GM12878 (cell line): ENCODE data around the gene DLG1. TPM values are rescaled to one million over a fixed set of nuclear protein-coding genes. Genes with fewer than 3 reads are reported as not detected.

Experiments used
- ATAC-seq: fragments of 200-7000 bp; cut with Tn5 transposase; 3 replicates; pipeline ENCODE4 v1.9.1; 2020; ENCODE audit warnings: mild to moderate bottlenecking, moderate library complexity
- BruUV-seq: library from RNA; stranded (reverse); fragments of 400-500 nt; replicated peaks from 2 replicates; lab custom pipeline; 2021; lab: Mats Ljungman, UMichigan
- CTCF ChIA-PET: fragments of 300-600 bp; sonication (Branson Sonifier 250); formaldehyde crosslinking; extraction: SDS; loops from one replicate; lab custom pipeline; 2021; ENCODE audit warnings: inconsistent platforms; lab: Yijun Ruan, JAX
- POLR2A ChIA-PET: fragments of 350-600 bp; formaldehyde crosslinking; extraction: SDS; loops from one replicate; lab custom pipeline; 2021; ENCODE audit warnings: inconsistent platforms; lab: Charles Lee
- RAD21 ChIA-PET: fragments of 300-600 bp; sonication (Branson Sonifier 250); formaldehyde crosslinking; loops from one replicate; lab custom pipeline; 2023; ENCODE audit warnings: antibody characterized with exemption; ENCODE audit not compliant: unreplicated experiment; lab: Charles Lee
- SMC1A ChIA-PET: fragments of 300-600 bp; sonication (Branson Sonifier 250); formaldehyde crosslinking; loops from one replicate; lab custom pipeline; 2023; ENCODE audit not compliant: unreplicated experiment, uncharacterized antibody; lab: Charles Lee
- DNase-seq: peaks from one replicate; pipeline ENCODE4 v3.0.0-alpha.2; 2011; ENCODE audit warnings: low read depth, low spot score
- FAIRE-seq: peaks from 3 replicates; lab custom pipeline; 2011; peaks lifted over from hg19 to GRCh38; lab: Jason Lieb, UNC
- H2AFZ ChIP-seq: 2 replicates; pipeline ENCODE4 v1.6.0; 2011; ENCODE audit warnings: low read depth, low read length, control low read depth; ENCODE audit not compliant: control insufficient read depth
- H3K27ac ChIP-seq: 2 replicates; pipeline ENCODE4 v1.5.1; 2011; ENCODE audit warnings: control low read depth; ENCODE audit not compliant: control insufficient read depth, insufficient read depth
- H3K27me3 ChIP-seq, 2 experiments: replicated peaks in 1 of 2; 2 replicates each; pipeline versions ENCODE4 v1.6.0 to v1.6.1; 2011; ENCODE audit warnings: low read length in 1 of 2; ENCODE audit not compliant: control insufficient read depth in 2 of 2, insufficient read depth in 2 of 2
- H3K36me3 ChIP-seq, 2 experiments: 2 replicates each; pipeline ENCODE4 v1.5.1; 2011; ENCODE audit warnings: low read length in 1 of 2; ENCODE audit not compliant: control insufficient read depth in 2 of 2, insufficient read depth in 2 of 2
- H3K4me1 ChIP-seq: 2 replicates; pipeline ENCODE4 v1.6.1; 2011; ENCODE audit warnings: mild to moderate bottlenecking, low read length, moderate library complexity, mixed read lengths; ENCODE audit not compliant: control insufficient read depth, insufficient read depth
- H3K4me2 ChIP-seq: 2 replicates; pipeline ENCODE4 v1.6.0; 2011; ENCODE audit warnings: control low read depth; ENCODE audit not compliant: control insufficient read depth, insufficient read depth
- H3K4me3 ChIP-seq: fragments of 200-600 bp; sonication (generic); 2 replicates; pipeline ENCODE4 v1.5.1; 2016
- H3K79me2 ChIP-seq: 2 replicates; pipeline ENCODE4 v1.6.0; 2011; ENCODE audit warnings: low read length; ENCODE audit not compliant: control insufficient read depth, insufficient read depth
- H3K9ac ChIP-seq: 2 replicates; pipeline ENCODE4 v1.8.0; 2011; ENCODE audit warnings: low read length, control low read depth, mixed read lengths; ENCODE audit not compliant: control insufficient read depth, insufficient read depth
- H3K9me3 ChIP-seq: replicated peaks from 3 replicates; pipeline ENCODE4 v1.5.1; 2011; ENCODE audit warnings: mild to moderate bottlenecking, low read length; ENCODE audit not compliant: control insufficient read depth, insufficient read depth
- H4K20me1 ChIP-seq: 2 replicates; pipeline ENCODE4 v1.6.0; 2011; ENCODE audit not compliant: control insufficient read depth, insufficient read depth
- CBFB ChIP-seq: IDR thresholded peaks from 2 replicates; pipeline ENCODE4 v1.6.1; 2016; ENCODE audit warnings: antibody characterized with exemption, low read depth
- LARP7 ChIP-seq: fragments of 450-650 bp; IDR thresholded peaks from 2 replicates; pipeline ENCODE4 v1.6.1; 2017; ENCODE audit warnings: mild to moderate bottlenecking
- MYB ChIP-seq: fragments of 150-350 bp; IDR thresholded peaks from 2 replicates; pipeline ENCODE4 v1.6.1; 2014; ENCODE audit warnings: mild to moderate bottlenecking, low read depth, low read length, borderline replicate concordance
- NR2F1 ChIP-seq: fragments of 450-650 bp; conservative IDR thresholded peaks from 2 replicates; pipeline ENCODE4 v1.6.1; 2017; ENCODE audit warnings: mild to moderate bottlenecking
- RAD51 ChIP-seq: fragments of 450-650 bp; IDR thresholded peaks from 2 replicates; pipeline ENCODE4 v1.6.1; 2016; ENCODE audit warnings: moderate library complexity, mild to moderate bottlenecking, inconsistent platforms
- SUZ12 ChIP-seq: fragments of 200-600 bp; sonication (generic); IDR thresholded peaks from one replicate; pipeline ENCODE4 v1.6.1; 2018; ENCODE audit warnings: antibody characterized with exemption, mild to moderate bottlenecking; ENCODE audit not compliant: unreplicated experiment
- YY1 ChIP-seq: IDR thresholded peaks from 2 replicates; pipeline ENCODE4 v1.6.1; 2011; ENCODE audit warnings: low read depth, mild to moderate bottlenecking, low read length
- WGBS: methylation state at CpG from one replicate; pipeline ENCODE4 v1.1.6; 2016; ENCODE audit warnings: low lambda C conversion rate; ENCODE audit not compliant: insufficient replicate concordance, insufficient coverage; ENCODE audit errors: missing lambda C conversion rate; 5-methylcytosine and 5-hydroxymethylcytosine counted together
- in situ Hi-C: fragments of 300-500 bp; cut with MboI; formaldehyde crosslinking; loops from 9 replicates; pipeline ENCODE4 v1.14.3; 2018; ENCODE audit warnings: mixed read lengths
- intact Hi-C: fragments of 100-400 bp; cut with micrococcal nuclease; formaldehyde crosslinking; loops from one replicate; pipeline ENCODE4 v1.14.2; 2022; ENCODE audit not compliant: unreplicated experiment
- polyA plus RNA-seq, 11 experiments: library from polyadenylated mRNA; depleted of rRNA in 4 of 11; unstranded in 6 of 11; stranded (reverse) in 5 of 11; fragments of >200 nt; fragmentation: Nextera tagmentation in 4 of 11; fragmentation: Illumina TruSeq in 1 of 11; extraction: Ambion mirVana in 4 of 11; extraction: Trizol in 1 of 11; gene quantifications; 1 replicate in 1 of 11; 2 replicates in 10 of 11; pipeline versions ENCODE4 v1.2.1 to v1.2.3, GENCODE V29; 2011 to 2016; ENCODE audit warnings: inconsistent platforms in 2 of 11, missing spikeins in 2 of 11, low read depth in 1 of 11
- total RNA-seq, 4 experiments: library from RNA; depleted of rRNA in 3 of 4; stranded (reverse); fragments of >200 nt in 3 of 4; fragmentation: Illumina TruSeq in 1 of 4; extraction: Trizol in 1 of 4; gene quantifications; 2 replicates each; pipeline versions ENCODE4 v1.2.1 to v1.2.3, GENCODE V29; 2013 to 2021
- TF ChIP-seq, protein P1 (sequence below): fragments of 450-650 bp; IDR thresholded peaks from 2 replicates; pipeline ENCODE4 v1.6.1; 2017; ENCODE audit warnings: mild to moderate bottlenecking, moderate library complexity
- TF ChIP-seq, protein P2 (sequence below): IDR thresholded peaks from 2 replicates; pipeline ENCODE4 v1.6.1; 2011; ENCODE audit warnings: borderline replicate concordance, low read depth, mild to moderate bottlenecking, moderate library complexity, low read length; ENCODE audit not compliant: insufficient read depth, poor library complexity, severe bottlenecking

DLG1 gene
- total and polyA plus RNA-seq, 10 of the 15 experiments (the other 5 are each of a cell fraction or from before 2014, with no cell fraction given), result 9.2 to 63.1 (median 40.1) TPM

DNA sequence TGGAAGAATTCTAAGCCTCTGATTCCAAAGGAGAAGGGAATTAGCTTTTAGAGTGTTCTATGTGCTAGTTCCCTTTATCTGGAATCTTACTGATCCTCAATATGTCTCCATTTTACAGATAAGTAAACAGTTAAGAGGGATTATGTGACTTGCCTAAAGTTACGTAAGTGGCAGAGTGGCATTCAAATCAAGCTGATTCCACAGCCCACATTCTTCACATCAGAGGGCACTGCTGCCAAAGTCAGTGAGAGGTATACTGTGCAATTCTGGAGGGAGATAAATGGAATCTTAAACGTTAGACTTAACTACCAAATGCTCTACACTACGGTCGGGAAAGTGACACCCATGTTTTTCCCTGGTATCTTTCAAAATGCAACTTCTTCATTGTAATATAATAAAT lies 257.8 kb downstream of the DLG1 start (continued):
- TF ChIP-seq, protein P1, sequence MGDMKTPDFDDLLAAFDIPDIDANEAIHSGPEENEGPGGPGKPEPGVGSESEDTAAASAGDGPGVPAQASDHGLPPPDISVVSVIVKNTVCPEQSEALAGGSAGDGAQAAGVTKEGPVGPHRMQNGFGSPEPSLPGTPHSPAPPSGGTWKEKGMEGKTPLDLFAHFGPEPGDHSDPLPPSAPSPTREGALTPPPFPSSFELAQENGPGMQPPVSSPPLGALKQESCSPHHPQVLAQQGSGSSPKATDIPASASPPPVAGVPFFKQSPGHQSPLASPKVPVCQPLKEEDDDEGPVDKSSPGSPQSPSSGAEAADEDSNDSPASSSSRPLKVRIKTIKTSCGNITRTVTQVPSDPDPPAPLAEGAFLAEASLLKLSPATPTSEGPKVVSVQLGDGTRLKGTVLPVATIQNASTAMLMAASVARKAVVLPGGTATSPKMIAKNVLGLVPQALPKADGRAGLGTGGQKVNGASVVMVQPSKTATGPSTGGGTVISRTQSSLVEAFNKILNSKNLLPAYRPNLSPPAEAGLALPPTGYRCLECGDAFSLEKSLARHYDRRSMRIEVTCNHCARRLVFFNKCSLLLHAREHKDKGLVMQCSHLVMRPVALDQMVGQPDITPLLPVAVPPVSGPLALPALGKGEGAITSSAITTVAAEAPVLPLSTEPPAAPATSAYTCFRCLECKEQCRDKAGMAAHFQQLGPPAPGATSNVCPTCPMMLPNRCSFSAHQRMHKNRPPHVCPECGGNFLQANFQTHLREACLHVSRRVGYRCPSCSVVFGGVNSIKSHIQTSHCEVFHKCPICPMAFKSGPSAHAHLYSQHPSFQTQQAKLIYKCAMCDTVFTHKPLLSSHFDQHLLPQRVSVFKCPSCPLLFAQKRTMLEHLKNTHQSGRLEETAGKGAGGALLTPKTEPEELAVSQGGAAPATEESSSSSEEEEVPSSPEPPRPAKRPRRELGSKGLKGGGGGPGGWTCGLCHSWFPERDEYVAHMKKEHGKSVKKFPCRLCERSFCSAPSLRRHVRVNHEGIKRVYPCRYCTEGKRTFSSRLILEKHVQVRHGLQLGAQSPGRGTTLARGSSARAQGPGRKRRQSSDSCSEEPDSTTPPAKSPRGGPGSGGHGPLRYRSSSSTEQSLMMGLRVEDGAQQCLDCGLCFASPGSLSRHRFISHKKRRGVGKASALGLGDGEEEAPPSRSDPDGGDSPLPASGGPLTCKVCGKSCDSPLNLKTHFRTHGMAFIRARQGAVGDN, result no peak
- TF ChIP-seq YY1 (no peak), LARP7 (no peak), RAD51 (no peak), NR2F1 (no peak)
- TF ChIP-seq, protein P2, sequence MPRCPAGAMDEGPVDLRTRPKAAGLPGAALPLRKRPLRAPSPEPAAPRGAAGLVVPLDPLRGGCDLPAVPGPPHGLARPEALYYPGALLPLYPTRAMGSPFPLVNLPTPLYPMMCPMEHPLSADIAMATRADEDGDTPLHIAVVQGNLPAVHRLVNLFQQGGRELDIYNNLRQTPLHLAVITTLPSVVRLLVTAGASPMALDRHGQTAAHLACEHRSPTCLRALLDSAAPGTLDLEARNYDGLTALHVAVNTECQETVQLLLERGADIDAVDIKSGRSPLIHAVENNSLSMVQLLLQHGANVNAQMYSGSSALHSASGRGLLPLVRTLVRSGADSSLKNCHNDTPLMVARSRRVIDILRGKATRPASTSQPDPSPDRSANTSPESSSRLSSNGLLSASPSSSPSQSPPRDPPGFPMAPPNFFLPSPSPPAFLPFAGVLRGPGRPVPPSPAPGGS, result no peak

DNA sequence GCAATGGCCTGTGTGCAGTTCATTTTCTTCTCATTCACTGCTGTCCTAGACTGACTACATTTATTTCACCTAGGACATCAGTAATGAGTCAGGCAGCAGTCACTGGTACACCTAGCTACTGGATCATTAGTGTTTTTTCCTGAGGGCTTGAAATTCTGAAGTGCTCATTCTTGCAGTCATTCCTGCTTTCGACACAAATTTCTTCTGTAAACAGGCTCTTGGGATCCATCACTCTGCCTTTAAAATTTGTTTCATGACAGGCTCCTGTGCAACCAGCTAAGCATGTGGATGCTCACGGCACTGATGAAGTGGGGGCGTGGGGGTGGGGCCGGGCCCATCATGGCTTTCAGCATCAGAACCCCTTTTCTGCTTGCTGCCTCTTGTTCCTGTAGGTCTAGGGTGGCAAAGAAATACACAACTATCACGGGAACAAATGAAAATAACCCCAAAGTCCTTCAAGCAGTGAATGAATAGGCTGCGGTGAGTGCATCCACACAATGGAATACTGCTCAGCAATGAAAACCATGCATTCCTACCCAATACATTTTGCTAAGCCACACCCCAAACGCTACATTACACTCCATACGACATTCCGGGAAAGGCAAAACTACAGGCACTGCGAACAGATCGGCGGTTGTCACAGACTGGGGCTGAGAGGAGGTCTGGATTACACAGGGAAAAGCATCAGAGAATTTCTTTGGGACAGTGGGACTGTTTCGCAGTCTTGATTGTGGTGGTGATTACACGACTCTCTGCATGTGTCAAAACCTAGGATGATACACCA lies 259.5 kb downstream of the DLG1 start:
- no TSS peak for BruUV-seq
- H2AFZ ChIP-seq, result no peak overlapping the region
- no peaks in the 10 kb centered on the region for H3K27me3 ChIP-seq
- ChIA-PET RAD21 (no interaction called here), POLR2A (no interaction called here), SMC1A (no interaction called here), CTCF (interaction anchor here (1.0 to 1.7 kb wide), 3 partner anchors 9 to 165 kb away, joined by 3 to 5 read pairs (median 4); partner anchors contain the start of gene MELTF)
- H3K4me3 ChIP-seq, result no peak overlapping the region
- no peaks in the 10 kb centered on the region for H3K79me2 ChIP-seq
- H3K9me3 ChIP-seq, result no peaks in the 10 kb centered on the region
- TF ChIP-seq, protein P1, result no peak
- no peak for TF ChIP-seq CBFB
- no peak for TF ChIP-seq MYB
- no peak for TF ChIP-seq SUZ12
- WGBS, result 86% methylated on average over 14 of the region's 14 CpGs
- H3K27ac ChIP-seq, result no peak overlapping the region
- H3K4me1 ChIP-seq, result no peaks in the 10 kb centered on the region
- FAIRE-seq (no peak), ATAC-seq (no peak), DNase-seq (no peak)
- in situ Hi-C loops, result no loop called here
- H3K9ac ChIP-seq, result no peak overlapping the region
- H4K20me1 ChIP-seq, result no peaks in the 10 kb centered on the region
- H3K4me2 ChIP-seq, result no peak overlapping the region
- peaks cover 0 to 4% of the 10 kb centered on the region in 2 experiments; a peak in 2 of 4 replicates for H3K36me3 ChIP-seq
- intact Hi-C loops, result no loop called here
